ENCODE results near the gene LSM14B. TPM values are rescaled to one million over a fixed set of nuclear protein-coding genes. Genes with fewer than 3 reads are reported as not detected.

The LSM14B gene
- total RNA-seq, 1 experiment from 2014 or later: 73.5 TPM

DNA sequence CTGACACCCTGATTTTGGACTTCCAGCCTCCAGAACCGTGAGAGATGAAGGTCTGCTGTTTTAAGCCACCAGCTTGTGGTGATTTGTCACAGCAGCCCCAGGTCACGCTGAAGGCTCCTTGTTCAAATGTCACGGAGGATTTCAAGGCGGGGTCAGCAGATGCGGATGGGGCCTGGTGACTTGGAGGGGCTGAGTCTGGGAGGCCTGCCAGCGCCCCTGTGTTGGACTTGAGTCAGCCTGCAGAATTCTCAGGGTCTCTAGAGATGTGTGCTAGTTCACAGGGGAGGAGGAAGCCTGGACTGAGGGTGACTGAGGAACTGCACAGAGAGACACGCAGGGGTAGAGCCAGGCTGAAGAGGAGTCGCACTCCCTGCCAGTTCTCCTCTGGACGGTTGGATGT is 37.1 kb upstream of the LSM14B start:
- ChIA-PET CTCF (no interaction called here), POLR2A (no interaction called here)
- H3K36me3 Mint-ChIP-seq: no peaks in the 10 kb centered on the region
- DNase-seq (ENCODE audit: low spot score): no peak
- H3K27me3 Mint-ChIP-seq (ENCODE audit: low read depth): no peaks in the 10 kb centered on the region; the same call in 1 of the 2 replicates
- TF ChIP-seq SMAD4 (CRISPR knock-in tag; IDR thresholded peaks at IDR 0.05) (no peak), ZNF219 (CRISPR knock-in tag; IDR thresholded peaks at IDR 0.05; ENCODE audit: borderline replicate concordance) (no peak), ZNF232 (CRISPR knock-in tag; IDR thresholded peaks at IDR 0.05) (no peak), IRF2 (CRISPR knock-in tag; IDR thresholded peaks at IDR 0.05; ENCODE audit: borderline replicate concordance, low read depth) (no peak), JUN (CRISPR knock-in tag; IDR thresholded peaks at IDR 0.05) (no peak), MYBL2 (CRISPR knock-in tag; IDR thresholded peaks at IDR 0.05) (no peak), CREB1 (CRISPR knock-in tag; IDR thresholded peaks at IDR 0.05) (no peak), ZNF138 (CRISPR knock-in tag; conservative IDR thresholded peaks at IDR 0.05) (no peak), NR3C1 (CRISPR knock-in tag; conservative IDR thresholded peaks at IDR 0.05; ENCODE audit: low read depth) (no peak), TEAD1 (CRISPR knock-in tag; IDR thresholded peaks at IDR 0.05) (no peak)
- TF ChIP-seq, protein P1, sequence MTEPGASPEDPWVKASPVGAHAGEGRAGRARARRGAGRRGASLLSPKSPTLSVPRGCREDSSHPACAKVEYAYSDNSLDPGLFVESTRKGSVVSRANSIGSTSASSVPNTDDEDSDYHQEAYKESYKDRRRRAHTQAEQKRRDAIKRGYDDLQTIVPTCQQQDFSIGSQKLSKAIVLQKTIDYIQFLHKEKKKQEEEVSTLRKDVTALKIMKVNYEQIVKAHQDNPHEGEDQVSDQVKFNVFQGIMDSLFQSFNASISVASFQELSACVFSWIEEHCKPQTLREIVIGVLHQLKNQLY (CRISPR knock-in tag; IDR thresholded peaks at IDR 0.05): no peak
- TF ChIP-seq, protein P2, sequence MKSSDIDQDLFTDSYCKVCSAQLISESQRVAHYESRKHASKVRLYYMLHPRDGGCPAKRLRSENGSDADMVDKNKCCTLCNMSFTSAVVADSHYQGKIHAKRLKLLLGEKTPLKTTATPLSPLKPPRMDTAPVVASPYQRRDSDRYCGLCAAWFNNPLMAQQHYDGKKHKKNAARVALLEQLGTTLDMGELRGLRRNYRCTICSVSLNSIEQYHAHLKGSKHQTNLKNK (CRISPR knock-in tag; IDR thresholded peaks at IDR 0.05): no peak
- TF ChIP-seq, protein P3, sequence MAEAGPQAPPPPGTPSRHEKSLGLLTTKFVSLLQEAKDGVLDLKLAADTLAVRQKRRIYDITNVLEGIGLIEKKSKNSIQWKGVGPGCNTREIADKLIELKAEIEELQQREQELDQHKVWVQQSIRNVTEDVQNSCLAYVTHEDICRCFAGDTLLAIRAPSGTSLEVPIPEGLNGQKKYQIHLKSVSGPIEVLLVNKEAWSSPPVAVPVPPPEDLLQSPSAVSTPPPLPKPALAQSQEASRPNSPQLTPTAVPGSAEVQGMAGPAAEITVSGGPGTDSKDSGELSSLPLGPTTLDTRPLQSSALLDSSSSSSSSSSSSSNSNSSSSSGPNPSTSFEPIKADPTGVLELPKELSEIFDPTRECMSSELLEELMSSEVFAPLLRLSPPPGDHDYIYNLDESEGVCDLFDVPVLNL (CRISPR knock-in tag; IDR thresholded peaks at IDR 0.05; ENCODE audit: borderline replicate concordance, low read depth): no peak
- TF ChIP-seq, protein P4, sequence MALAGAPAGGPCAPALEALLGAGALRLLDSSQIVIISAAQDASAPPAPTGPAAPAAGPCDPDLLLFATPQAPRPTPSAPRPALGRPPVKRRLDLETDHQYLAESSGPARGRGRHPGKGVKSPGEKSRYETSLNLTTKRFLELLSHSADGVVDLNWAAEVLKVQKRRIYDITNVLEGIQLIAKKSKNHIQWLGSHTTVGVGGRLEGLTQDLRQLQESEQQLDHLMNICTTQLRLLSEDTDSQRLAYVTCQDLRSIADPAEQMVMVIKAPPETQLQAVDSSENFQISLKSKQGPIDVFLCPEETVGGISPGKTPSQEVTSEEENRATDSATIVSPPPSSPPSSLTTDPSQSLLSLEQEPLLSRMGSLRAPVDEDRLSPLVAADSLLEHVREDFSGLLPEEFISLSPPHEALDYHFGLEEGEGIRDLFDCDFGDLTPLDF (CRISPR knock-in tag; IDR thresholded peaks at IDR 0.05): no peak
- TF ChIP-seq, protein P5, sequence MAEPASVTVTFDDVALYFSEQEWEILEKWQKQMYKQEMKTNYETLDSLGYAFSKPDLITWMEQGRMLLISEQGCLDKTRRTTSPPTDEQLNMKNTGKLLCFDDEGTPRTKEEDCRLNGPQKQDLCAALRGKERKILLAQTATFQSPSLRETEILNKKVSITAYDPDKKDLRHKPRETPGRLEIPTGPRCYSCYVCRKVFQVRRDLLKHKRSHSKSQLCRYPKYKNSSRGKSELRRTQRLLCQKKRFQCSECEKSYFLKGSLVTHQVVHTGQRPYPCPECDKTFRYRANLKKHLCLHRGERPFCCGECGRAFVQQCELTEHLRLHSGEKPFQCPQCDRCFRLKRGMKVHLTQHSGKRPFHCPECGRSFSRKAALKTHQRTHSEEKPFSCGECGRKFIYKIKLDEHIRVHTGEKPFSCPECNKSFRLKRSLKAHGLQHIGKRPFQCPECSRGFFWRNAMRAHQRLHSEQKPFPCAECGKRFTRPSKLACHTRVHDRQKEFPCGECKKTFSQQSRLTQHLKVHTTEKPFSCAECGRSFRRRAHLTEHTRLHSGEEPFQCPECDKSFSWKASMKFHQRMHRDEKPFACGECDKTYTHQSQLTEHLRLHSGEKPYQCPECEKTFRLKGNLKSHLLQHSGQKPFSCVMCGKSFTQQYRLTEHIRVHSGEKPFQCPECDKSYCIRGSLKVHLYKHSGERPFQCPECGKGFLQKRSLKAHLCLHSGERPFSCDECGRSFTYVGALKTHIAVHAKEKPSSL (CRISPR knock-in tag; conservative IDR thresholded peaks at IDR 0.05): no peak
- TF ChIP-seq, protein P6, sequence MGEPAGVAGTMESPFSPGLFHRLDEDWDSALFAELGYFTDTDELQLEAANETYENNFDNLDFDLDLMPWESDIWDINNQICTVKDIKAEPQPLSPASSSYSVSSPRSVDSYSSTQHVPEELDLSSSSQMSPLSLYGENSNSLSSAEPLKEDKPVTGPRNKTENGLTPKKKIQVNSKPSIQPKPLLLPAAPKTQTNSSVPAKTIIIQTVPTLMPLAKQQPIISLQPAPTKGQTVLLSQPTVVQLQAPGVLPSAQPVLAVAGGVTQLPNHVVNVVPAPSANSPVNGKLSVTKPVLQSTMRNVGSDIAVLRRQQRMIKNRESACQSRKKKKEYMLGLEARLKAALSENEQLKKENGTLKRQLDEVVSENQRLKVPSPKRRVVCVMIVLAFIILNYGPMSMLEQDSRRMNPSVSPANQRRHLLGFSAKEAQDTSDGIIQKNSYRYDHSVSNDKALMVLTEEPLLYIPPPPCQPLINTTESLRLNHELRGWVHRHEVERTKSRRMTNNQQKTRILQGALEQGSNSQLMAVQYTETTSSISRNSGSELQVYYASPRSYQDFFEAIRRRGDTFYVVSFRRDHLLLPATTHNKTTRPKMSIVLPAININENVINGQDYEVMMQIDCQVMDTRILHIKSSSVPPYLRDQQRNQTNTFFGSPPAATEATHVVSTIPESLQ (CRISPR knock-in tag; IDR thresholded peaks at IDR 0.05): no peak
- H3K9me3 Mint-ChIP-seq: peaks cover 5% of the 10 kb centered on the region; the same call in 1 of the 2 replicates
- no peak overlapping the region for H3K4me3 Mint-ChIP-seq
- ATAC-seq: no peak
- no peaks in the 10 kb centered on the region for H3K4me1 Mint-ChIP-seq
- no peak overlapping the region for H3K27ac Mint-ChIP-seq

DNA sequence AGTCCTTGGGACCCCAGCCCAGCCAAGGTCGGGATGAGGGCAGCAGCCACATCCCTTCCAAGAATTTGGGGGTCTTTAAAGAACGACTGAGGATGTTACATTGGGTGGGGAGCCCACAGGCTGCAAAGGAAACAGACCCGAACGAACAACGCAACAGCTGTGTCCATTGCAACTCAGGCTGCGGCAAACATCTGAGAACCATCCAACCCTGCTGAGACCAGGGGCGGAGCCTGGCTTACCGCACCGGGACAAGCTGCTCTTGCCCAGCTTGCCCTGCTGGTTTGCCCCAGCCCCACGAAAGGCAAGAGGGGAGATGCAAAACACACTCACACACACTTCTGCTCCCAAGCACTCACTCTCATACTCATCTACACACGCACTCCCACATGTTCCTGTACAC is 35.0 kb upstream of the LSM14B start:
- ATAC-seq: peak; percentile 50; the same call in 1 of the 2 replicates
- no peak overlapping the region for H3K27ac Mint-ChIP-seq
- no peak overlapping the region for H3K4me3 Mint-ChIP-seq
- H3K4me1 Mint-ChIP-seq: no peaks in the 10 kb centered on the region
- DNase-seq (ENCODE audit: low spot score): no peak
- ChIA-PET POLR2A (interaction anchor here (1.0 kb wide), 1 partner anchor 20 kb away, joined by 3 read pairs; no protein-coding TSS in a partner anchor), CTCF (no interaction called here)
- no peaks in the 10 kb centered on the region for H3K36me3 Mint-ChIP-seq
- TF ChIP-seq ZNF121 (CRISPR knock-in tag; IDR thresholded peaks at IDR 0.05): peak; percentile 79
- no peak for TF ChIP-seq MYBL2 (CRISPR knock-in tag; IDR thresholded peaks at IDR 0.05)
- no peaks in the 10 kb centered on the region for H3K27me3 Mint-ChIP-seq (ENCODE audit: low read depth)
- no peaks in the 10 kb centered on the region for H3K9me3 Mint-ChIP-seq
